Gastrocnemius medialis (tissue), 4 donors: ENCODE results near the gene RTTN. TPM values are rescaled to one million over a fixed set of nuclear protein-coding genes. Genes with fewer than 3 reads are reported as not detected.
"Not testable (repeated sequence)": the region's sequence is repeated elsewhere in the genome, so short reads cannot be mapped to it uniquely, and the experiment has no call there.

Experiments
- ATAC-seq, 2 donors: fragments of 150-250 bp; one replicate each; pipeline ENCODE4 v1.9.1; 2016
- DNase-seq, 2 donors: peaks; one replicate each; pipeline ENCODE4 v3.0.0-alpha.2; 2019
- H3K27ac ChIP-seq, 4 donors: fragments of 200-600 bp; sonication (generic); 1 replicate in 1 of 4; 2 replicates in 3 of 4; pipeline ENCODE4 v1.5.1; 2016 to 2018; ENCODE audit warnings: mild to moderate bottlenecking in 2 of 4, moderate library complexity in 1 of 4
- H3K27me3 ChIP-seq, 3 donors: fragments of 200-600 bp; sonication (generic) in 2 of 3; 1 replicate in 1 of 3; 2 replicates in 2 of 3; pipeline versions ENCODE4 v1.5.1 to v1.6.0; 2016 to 2019; ENCODE audit warnings: mild to moderate bottlenecking in 1 of 3, moderate library complexity in 1 of 3
- H3K36me3 ChIP-seq, 2 donors: fragments of 200-600 bp; sonication (generic) in 1 of 2; one replicate each; pipeline ENCODE4 v1.5.1; 2017 to 2018
- H3K4me1 ChIP-seq, 2 donors: fragments of 200-600 bp; sonication (generic) in 1 of 2; one replicate each; pipeline ENCODE4 v1.5.1; 2016 to 2017; ENCODE audit warnings: mild to moderate bottlenecking in 2 of 2
- H3K4me3 ChIP-seq, 4 donors: fragments of 200-600 bp; sonication (generic) in 3 of 4; 1 replicate in 1 of 4; 2 replicates in 3 of 4; pipeline ENCODE4 v1.5.1; 2016 to 2019; ENCODE audit warnings: mild to moderate bottlenecking in 2 of 4
- H3K9me3 ChIP-seq, 3 donors: fragments of 200-600 bp; sonication (generic) in 2 of 3; 1 replicate in 1 of 3; 2 replicates in 2 of 3; pipeline ENCODE4 v1.5.1; 2016 to 2019
- POLR2A ChIP-seq, 2 donors: fragments of 450-650 bp; IDR thresholded peaks; one replicate each; pipeline ENCODE4 v1.6.1; 2017; ENCODE audit warnings: antibody characterized with exemption in 2 of 2, mild to moderate bottlenecking in 2 of 2, moderate library complexity in 2 of 2
- in situ Hi-C, 4 donors: fragments of 200-750 bp; cut with MboI; loops; one replicate each; pipeline versions ENCODE4 v1.15.0 to v1.8.0; 2017; ENCODE audit warnings: low sequenced_read_pairs in 4 of 4
- intact Hi-C: fragments of 100-400 bp; cut with DNase I; formaldehyde crosslinking; loops from one replicate; pipeline ENCODE4 v1.15.1; 2023; ENCODE audit warnings: low total_unique reads
- total RNA-seq, 4 donors: library from RNA; depleted of rRNA; stranded (reverse); fragments of >200 nt; gene quantifications; one replicate each; pipeline versions ENCODE4 v1.1.0 to v1.2.3, GENCODE V29; 2016
- TF ChIP-seq, protein P1 (sequence below), 5 experiments: fragments of 450-650 bp in 3 of 5; fragments of 200-600 bp in 2 of 5; sonication (generic) in 2 of 5; IDR thresholded peaks in 4 of 5; conservative IDR thresholded peaks in 1 of 5; 1 replicate in 4 of 5; 2 replicates in 1 of 5; pipeline ENCODE4 v1.5.1; 2016 to 2019; ENCODE audit warnings: antibody characterized with exemption in 5 of 5, mild to moderate bottlenecking in 3 of 5, moderate library complexity in 3 of 5

Gene RTTN
- total RNA-seq, 4 donors from 2014 or later = 3.2 to 9.7 (median 4.9) TPM

DNA sequence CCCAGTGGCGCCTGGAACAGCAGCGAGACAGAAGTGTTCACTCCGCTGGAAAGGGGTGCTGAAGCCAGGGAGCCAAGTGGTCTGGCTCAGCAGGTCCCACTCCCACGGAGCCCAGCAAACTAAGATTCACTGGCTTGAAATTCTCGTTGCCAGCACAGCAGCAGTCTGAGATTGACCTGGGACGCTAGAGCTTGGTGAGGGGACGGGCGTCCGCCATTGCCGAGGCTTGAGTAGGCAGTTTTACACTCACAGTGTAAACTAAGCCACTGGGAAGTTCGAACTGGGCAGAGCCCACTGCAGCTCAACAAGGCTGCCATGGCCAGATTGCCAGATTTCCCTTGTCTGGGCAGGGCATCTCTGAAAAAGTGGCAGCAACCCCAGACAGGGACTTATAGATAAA lies 94.8 kb downstream of the RTTN start:
- intact Hi-C loops = no loop called here
- Histone ChIP-seq H3K9me3 (no peaks in the 10 kb centered on the region), H3K27ac (no peak overlapping the region), H3K4me3 (no peak overlapping the region), H3K36me3 (peaks cover 0 to 14% of the 10 kb centered on the region in 2 donors), H3K4me1 (peaks cover 7 to 13% of the 10 kb centered on the region in 2 donors), H3K27me3 (no peaks in the 10 kb centered on the region)
- no peak for DNase-seq
- TF ChIP-seq, protein P1, sequence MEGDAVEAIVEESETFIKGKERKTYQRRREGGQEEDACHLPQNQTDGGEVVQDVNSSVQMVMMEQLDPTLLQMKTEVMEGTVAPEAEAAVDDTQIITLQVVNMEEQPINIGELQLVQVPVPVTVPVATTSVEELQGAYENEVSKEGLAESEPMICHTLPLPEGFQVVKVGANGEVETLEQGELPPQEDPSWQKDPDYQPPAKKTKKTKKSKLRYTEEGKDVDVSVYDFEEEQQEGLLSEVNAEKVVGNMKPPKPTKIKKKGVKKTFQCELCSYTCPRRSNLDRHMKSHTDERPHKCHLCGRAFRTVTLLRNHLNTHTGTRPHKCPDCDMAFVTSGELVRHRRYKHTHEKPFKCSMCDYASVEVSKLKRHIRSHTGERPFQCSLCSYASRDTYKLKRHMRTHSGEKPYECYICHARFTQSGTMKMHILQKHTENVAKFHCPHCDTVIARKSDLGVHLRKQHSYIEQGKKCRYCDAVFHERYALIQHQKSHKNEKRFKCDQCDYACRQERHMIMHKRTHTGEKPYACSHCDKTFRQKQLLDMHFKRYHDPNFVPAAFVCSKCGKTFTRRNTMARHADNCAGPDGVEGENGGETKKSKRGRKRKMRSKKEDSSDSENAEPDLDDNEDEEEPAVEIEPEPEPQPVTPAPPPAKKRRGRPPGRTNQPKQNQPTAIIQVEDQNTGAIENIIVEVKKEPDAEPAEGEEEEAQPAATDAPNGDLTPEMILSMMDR (IDR thresholded peaks at IDR 0.05 in 4 of 5, conservative IDR thresholded peaks at IDR 0.05 in 1 of 5) = no peak
- TF ChIP-seq POLR2A (IDR thresholded peaks at IDR 0.05) = no peak
- in situ Hi-C loops = no loop called here
- no peak for ATAC-seq

DNA sequence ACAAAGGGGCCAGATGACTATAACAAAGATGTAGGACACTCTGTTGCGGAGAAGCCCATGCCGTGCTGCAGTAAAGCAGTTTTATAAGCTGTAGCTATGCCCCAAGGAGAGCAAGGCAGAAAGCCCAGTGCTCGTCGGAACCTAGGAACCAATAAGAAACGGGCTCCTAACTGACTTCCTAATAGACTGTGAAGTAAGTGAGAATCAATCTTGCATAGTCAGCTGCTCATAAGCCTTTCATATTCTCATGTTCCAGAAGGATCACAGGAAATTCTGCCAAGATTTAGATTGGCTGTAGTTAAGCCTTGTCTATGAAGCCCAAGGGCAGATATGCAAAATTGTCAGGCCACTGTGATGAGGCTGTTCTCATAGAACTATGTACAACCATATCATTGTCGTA lies 98.4 kb downstream of the RTTN start:
- Histone ChIP-seq H3K9me3 (no peaks in the 10 kb centered on the region), H3K4me1 (no peaks in the 10 kb centered on the region), H3K27ac (no peak overlapping the region), H3K27me3 (no peaks in the 10 kb centered on the region), H3K36me3 (peaks cover 0 to 20% of the 10 kb centered on the region in 2 donors), H3K4me3 (no peak overlapping the region)
- in situ Hi-C loops (no loop called here), intact Hi-C loops (no loop called here)
- DNase-seq (no peak), ATAC-seq (no peak)
- TF ChIP-seq, protein P1 (IDR thresholded peaks at IDR 0.05 in 4 of 5, conservative IDR thresholded peaks at IDR 0.05 in 1 of 5) = no peak
- TF ChIP-seq POLR2A (IDR thresholded peaks at IDR 0.05) = no peak

DNA sequence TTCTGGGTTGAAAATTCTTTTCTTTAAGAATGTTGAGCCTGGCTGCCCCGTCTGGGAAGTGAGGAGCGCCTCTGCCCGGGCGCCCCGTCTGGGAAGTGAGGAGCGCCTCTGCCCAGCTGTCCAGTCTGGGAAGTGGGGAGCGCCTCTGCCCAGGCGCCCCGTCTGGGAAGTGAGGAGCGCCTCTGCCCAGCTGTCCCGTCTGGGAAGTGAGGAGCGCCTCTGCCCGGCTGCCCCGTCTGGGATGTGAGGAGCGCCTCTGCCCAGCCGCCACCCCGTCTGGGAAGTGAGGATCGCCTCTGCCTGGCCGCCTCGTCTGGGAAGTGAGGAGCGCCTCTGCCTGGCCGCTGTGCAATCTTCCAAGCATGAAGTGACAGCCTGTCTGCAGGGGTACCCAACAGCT lies 102.6 kb downstream of the RTTN start:
- intact Hi-C loops, H3K9me3 ChIP-seq, H3K4me1 ChIP-seq, H3K4me3 ChIP-seq, ATAC-seq, DNase-seq, H3K27ac ChIP-seq, in situ Hi-C loops, H3K27me3 ChIP-seq: not testable (repeated sequence)
- H3K36me3 ChIP-seq = peaks cover 0 to 12% of the 10 kb centered on the region in 2 donors

DNA sequence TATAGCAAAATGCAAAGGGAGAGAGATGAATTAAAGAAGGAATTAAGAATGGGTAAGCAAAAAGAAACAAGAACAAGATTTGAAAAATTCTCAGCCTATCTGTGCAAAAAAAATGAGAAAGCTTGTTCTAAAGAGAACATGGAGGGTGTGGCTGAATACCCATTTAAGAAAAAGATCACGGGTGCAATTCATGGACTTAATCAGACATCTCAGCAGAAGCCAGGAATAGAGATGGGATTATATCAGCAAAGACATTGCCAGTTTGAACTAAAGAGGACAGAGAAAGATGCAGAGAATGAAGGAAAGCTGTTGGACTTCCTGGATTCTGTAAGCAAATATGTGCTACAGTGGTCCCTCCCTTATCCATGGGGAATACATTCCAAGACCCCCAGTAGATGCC lies 115.6 kb downstream of the RTTN start:
- Histone ChIP-seq H3K4me1 (no peaks in the 10 kb centered on the region), H3K27ac (no peak overlapping the region), H3K27me3 (no peaks in the 10 kb centered on the region), H3K9me3 (no peaks in the 10 kb centered on the region), H3K4me3 (no peak overlapping the region), H3K36me3 (no peaks in the 10 kb centered on the region)
- no peak for DNase-seq
- intact Hi-C loops (no loop called here), in situ Hi-C loops (no loop called here)
- TF ChIP-seq, protein P1 (IDR thresholded peaks at IDR 0.05 in 4 of 5, conservative IDR thresholded peaks at IDR 0.05 in 1 of 5) = no peak
- TF ChIP-seq POLR2A (IDR thresholded peaks at IDR 0.05) = no peak
- no peak for ATAC-seq

DNA sequence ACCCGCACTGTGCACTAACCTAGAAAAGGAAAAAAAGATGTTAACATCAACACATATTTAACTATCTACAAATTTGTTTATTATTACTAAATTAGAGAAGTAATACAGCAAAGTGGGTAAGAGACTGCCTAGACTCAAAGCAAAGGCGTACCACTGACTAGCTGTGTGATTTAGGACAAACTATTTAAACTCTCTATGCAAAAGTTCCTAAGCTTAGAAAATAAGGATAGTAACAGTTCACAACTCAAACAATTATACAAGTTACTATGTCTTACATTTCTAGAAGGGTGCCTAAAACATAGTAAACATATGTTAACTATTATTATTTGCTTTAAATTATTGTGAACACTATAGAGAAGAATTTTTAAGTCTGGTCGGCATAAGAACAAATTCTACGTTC lies 119.4 kb downstream of the RTTN start:
- no peak overlapping the region for H3K27ac ChIP-seq
- no peaks in the 10 kb centered on the region for H3K27me3 ChIP-seq
- ATAC-seq = no peak
- in situ Hi-C loops = no loop called here
- no peak for DNase-seq
- TF ChIP-seq, protein P1 (IDR thresholded peaks at IDR 0.05 in 4 of 5, conservative IDR thresholded peaks at IDR 0.05 in 1 of 5) = no peak
- no peak for TF ChIP-seq POLR2A (IDR thresholded peaks at IDR 0.05)
- intact Hi-C loops = no loop called here
- H3K4me3 ChIP-seq = no peak overlapping the region
- no peaks in the 10 kb centered on the region for H3K36me3 ChIP-seq
- H3K9me3 ChIP-seq = no peaks in the 10 kb centered on the region
- no peaks in the 10 kb centered on the region for H3K4me1 ChIP-seq
